Osteocyte (in vitro differentiated cells): Measurements from ENCODE around the gene TXNDC15. TPM values are rescaled to one million over a fixed set of nuclear protein-coding genes. Genes with fewer than 3 reads are reported as not detected.
"Not testable (repeated sequence)": the region's sequence is repeated elsewhere in the genome, so short reads cannot be mapped to it uniquely, and the experiment has no call there.

Source experiments
- DNase-seq: peaks from one replicate; pipeline ENCODE4 v3.0.0; 2021; ENCODE audit warnings: mixed read lengths; ENCODE audit not compliant: unreplicated experiment; ENCODE audit errors: extremely low spot score
- H3K27ac Mint-ChIP-seq: one replicate; pipeline ENCODE4 v1.8.0; 2021; ENCODE audit warnings: mild to moderate bottlenecking, mixed read lengths; ENCODE audit not compliant: unreplicated experiment
- H3K27me3 Mint-ChIP-seq: one replicate; pipeline ENCODE4 v1.8.0; 2021; ENCODE audit warnings: mixed read lengths; ENCODE audit not compliant: unreplicated experiment
- H3K36me3 Mint-ChIP-seq: one replicate; pipeline ENCODE4 v1.8.0; 2021; ENCODE audit warnings: mixed read lengths; ENCODE audit not compliant: unreplicated experiment
- H3K4me1 Mint-ChIP-seq: one replicate; pipeline ENCODE4 v1.8.0; 2021; ENCODE audit warnings: mixed read lengths; ENCODE audit not compliant: unreplicated experiment
- H3K4me3 Mint-ChIP-seq: one replicate; pipeline ENCODE4 v1.8.0; 2021; ENCODE audit warnings: mild to moderate bottlenecking, moderate library complexity, mixed read lengths; ENCODE audit not compliant: unreplicated experiment
- H3K9me3 Mint-ChIP-seq: one replicate; pipeline ENCODE4 v1.8.0; 2021; ENCODE audit warnings: mixed read lengths; ENCODE audit not compliant: unreplicated experiment
- CTCF ChIP-seq: fragments of 200-600 bp; sonication (generic); IDR thresholded peaks from 2 replicates; pipeline ENCODE4 v1.5.0; 2021; ENCODE audit warnings: antibody characterized with exemption, mild to moderate bottlenecking, moderate library complexity
- total RNA-seq: library from RNA; stranded (reverse); gene quantifications from 2 replicates; pipeline ENCODE4 v1.2.1, GENCODE V29; 2021

TXNDC15 gene
- total RNA-seq, 1 donor from 2014 or later, result 68.2 TPM

DNA sequence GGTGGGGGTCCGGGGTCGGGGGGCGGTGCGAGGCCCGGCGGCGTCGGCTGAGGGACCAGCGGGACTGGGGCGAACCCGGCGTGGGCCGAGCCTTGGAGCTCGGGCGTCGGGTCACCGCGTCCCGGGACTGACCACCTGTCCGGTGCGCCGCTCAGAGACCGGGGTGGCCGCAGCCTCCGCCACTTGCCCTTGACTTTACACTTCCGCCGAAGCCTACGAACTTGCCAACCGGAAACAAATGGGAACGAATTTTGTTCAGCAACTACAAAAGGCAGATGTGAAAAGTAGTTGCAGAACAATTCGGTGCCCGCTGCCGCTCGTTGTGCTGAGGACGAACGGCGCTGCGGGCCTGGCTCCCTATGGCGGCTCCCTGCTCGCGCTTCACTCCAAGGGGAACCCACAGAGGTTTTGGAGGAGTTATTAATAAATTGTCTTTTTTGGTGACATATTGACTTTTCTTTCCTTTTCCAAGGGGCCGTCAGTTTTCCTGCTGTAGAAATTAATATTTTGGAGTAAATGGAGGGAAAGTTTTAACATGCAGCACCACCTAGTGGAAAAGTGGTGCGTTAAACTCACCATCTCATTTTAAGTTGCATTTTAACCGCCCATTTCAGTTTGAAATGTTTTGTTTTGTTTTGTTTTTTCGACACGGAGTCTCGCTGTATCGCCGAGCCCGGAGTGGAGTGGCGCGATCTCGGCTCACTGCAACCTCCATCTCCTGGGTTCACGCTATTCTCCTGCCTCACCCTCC, 31.2 kb downstream of the TXNDC15 start:
- Mint-ChIP-seq H3K4me1 (peaks cover 10% of the 10 kb centered on the region), H3K27me3 (no peaks in the 10 kb centered on the region)

GRCh38 chr5:134906811-134907210, 32.6 kb downstream of the TXNDC15 start:
- Mint-ChIP-seq H3K27me3 (no peaks in the 10 kb centered on the region), H3K36me3 (no peaks in the 10 kb centered on the region), H3K27ac (peak overlapping the region; percentile 97), H3K9me3 (no peaks in the 10 kb centered on the region), H3K4me1 (peaks cover 10% of the 10 kb centered on the region), H3K4me3 (no peak overlapping the region)
- DNase-seq, result no peak
- TF ChIP-seq CTCF, result no peak

More for the DNA sequence above, 31.2 kb downstream of the TXNDC15 start:
- H3K27ac Mint-ChIP-seq, result peak overlapping the region; percentile 97
- DNase-seq, result peak; percentile 86
- no peaks in the 10 kb centered on the region for H3K9me3 Mint-ChIP-seq
- H3K4me3 Mint-ChIP-seq, result peak overlapping the region; percentile 93
- H3K36me3 Mint-ChIP-seq, result no peaks in the 10 kb centered on the region
- TF ChIP-seq CTCF, result peak; percentile 81

DNA sequence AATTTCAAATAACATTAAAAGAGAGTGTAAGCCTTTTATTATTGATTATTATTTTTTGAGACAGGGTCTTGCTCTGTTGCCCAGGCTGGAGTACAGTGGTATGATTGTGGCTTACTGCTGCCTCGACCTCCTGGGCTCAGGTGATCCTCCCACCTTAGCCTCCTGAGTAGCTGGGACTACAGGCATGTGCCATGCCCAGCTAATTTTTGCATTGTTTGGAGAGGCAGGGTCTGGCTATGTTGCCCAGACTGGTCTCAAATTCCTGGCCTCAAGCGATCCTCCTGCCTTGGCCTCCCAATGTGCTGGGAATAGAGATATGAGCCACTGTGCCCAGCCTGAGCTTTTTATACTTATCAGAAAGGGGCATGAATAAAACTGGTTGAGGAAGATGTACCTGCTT, 36.6 kb downstream of the TXNDC15 start:
- H3K9me3 Mint-ChIP-seq, H3K36me3 Mint-ChIP-seq, DNase-seq, H3K27ac Mint-ChIP-seq, H3K4me1 Mint-ChIP-seq, H3K27me3 Mint-ChIP-seq, H3K4me3 Mint-ChIP-seq: not testable (repeated sequence)

DNA sequence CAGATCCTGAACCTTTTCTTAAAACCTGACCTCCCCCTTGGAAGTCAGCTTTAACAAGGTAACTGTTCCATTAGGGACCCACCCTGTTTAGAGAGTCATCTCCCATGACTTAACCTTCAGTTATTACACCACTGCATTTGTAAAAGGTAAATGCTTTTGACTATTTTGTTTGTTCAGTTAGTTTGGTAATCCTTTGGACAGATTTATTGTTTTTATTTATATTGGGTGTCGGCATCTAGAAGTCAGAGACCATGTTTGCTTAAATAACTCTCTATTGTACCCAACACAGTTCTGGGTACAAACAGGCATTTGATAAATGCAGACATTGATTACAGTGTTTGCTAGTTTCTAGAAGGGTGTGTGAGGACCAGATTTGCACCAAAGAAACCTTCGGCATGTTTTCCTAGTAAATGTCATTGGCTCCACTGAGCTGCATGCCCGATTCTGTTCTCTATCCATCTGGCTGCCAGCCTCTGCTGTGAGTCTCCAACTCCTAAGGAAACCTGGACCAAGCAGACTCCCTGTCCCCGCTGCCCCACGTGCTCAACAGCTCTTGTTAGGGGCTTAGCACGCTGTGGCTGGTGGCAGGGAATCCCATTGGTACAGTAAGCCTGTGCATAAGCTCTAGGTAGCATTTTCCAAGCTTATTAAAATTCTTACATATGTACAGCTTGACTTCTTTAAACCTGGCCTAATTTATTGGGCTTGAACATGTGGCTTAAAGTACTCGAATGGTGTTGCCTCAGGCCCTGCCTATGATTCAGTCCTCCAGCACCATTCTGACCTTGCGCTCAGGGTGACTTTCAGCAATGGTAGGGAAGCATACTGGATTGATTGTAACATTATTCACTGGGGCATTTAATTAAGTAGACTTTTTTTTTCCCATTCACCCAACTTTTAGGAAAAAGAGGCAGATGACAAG, 37.4 kb downstream of the TXNDC15 start:
- H3K4me3 Mint-ChIP-seq, result no peak overlapping the region
- H3K9me3 Mint-ChIP-seq, result no peaks in the 10 kb centered on the region
- no peak overlapping the region for H3K27ac Mint-ChIP-seq

GRCh38 chr5:134913254-134913653, 39.1 kb downstream of the TXNDC15 start:
- no peak for DNase-seq
- Mint-ChIP-seq H3K9me3 (no peaks in the 10 kb centered on the region), H3K4me3 (no peak overlapping the region), H3K4me1 (no peaks in the 10 kb centered on the region), H3K27me3 (no peaks in the 10 kb centered on the region), H3K27ac (no peak overlapping the region), H3K36me3 (peaks cover 11% of the 10 kb centered on the region)
- no peak for TF ChIP-seq CTCF

More for the DNA sequence above, 37.4 kb downstream of the TXNDC15 start:
- no peak for DNase-seq
- Mint-ChIP-seq H3K36me3 (no peaks in the 10 kb centered on the region), H3K4me1 (peaks cover under 1% of the 10 kb centered on the region), H3K27me3 (no peaks in the 10 kb centered on the region)
- TF ChIP-seq CTCF, result no peak
